Central memory CD8-positive, alpha-beta T cell (primary cell): ENCODE measurements around the gene CEP63.

Experiments used
- ATAC-seq: fragments of 150-1000 bp; cut with Tn5 transposase; replicated peaks from 2 replicates; pipeline ENCODE4 v1.10.0; 2022; ENCODE audit warnings: mild to moderate bottlenecking, moderate FRiP score, moderate number of reproducible peaks; ENCODE audit not compliant: poor library complexity, severe bottlenecking; ENCODE audit errors: extremely low read depth
- DNase-seq, 2 donors: peaks; one replicate each; pipeline ENCODE4 v3.0.0; 2021; ENCODE audit warnings: low spot score in 2 of 2
- H3K27ac Mint-ChIP-seq: one replicate; pipeline ENCODE4 v1.8.0; 2022; ENCODE audit warnings: low read depth, mild to moderate bottlenecking, moderate library complexity, mixed read lengths
- H3K27me3 Mint-ChIP-seq: one replicate; pipeline ENCODE4 v1.8.0; 2022; ENCODE audit warnings: mixed read lengths
- H3K36me3 Mint-ChIP-seq: one replicate; pipeline ENCODE4 v1.8.0; 2022; ENCODE audit warnings: mild to moderate bottlenecking, moderate library complexity, mixed read lengths; ENCODE audit not compliant: insufficient read depth
- H3K4me1 Mint-ChIP-seq: one replicate; pipeline ENCODE4 v1.8.0; 2022; ENCODE audit warnings: mixed read lengths
- H3K4me3 Mint-ChIP-seq: one replicate; pipeline ENCODE4 v1.8.0; 2022; ENCODE audit warnings: mild to moderate bottlenecking, moderate library complexity, mixed read lengths
- H3K9me3 Mint-ChIP-seq: one replicate; pipeline ENCODE4 v1.8.0; 2022; ENCODE audit warnings: mixed read lengths

The CEP63 gene

DNA sequence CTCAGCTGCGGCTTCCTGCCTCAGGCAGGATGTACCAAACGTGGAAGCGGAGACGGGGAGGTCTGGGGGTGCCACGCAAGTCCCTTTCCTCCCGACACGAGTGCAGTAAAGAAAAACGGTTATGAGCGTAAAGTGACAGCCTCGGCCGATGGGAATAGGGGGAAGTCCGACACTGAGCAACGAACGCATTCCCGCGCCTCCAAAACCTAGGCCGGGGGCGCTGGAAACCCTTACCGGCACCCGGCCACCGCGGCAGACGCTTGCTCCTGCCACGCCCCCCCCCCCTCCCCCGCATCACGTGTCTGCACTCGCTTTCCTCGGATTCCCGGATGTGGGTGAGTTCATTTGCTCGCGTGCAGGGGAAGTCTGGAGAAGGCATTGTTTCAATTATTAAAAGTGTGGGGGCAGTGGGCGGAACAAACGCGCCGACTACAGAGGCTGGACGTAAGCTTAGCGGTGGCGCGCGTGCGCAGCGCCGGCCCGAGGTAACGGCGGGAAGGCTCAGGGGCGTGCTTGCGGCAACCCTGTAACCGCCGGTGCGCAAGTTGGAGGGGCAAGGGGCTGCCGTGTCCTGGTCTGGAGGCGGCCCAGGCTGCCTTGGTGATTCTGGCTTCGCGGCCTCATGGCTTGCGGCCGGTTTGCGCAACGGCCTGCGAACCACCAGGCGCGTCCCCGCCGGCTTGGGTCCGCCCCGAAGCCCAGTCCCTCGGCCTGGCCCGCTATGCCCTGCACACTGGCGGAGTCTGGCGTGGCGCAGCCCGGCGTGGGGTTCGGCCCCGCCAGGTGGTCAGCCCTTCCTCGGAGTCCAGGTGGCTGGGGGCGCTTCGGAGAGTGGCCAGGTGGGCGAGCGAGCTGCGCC, at the start of gene CEP63, which contains the start of gene ANAPC13:
Gene CEP63 (plus strand): TSS at position 340 of the 859 bp plus-strand sequence. CDS start 9,264 bp downstream, outside the sequence.
Gene ANAPC13 (minus strand): TSS at position 268 of the 859 bp plus-strand sequence. CDS start 3,081 bp downstream, outside the sequence.
- peak; percentile 84 for ATAC-seq
- no peaks in the 10 kb centered on the region for H3K27me3 Mint-ChIP-seq
- peaks cover 27% of the 10 kb centered on the region for H3K36me3 Mint-ChIP-seq
- peaks cover 44% of the 10 kb centered on the region for H3K4me1 Mint-ChIP-seq
- DNase-seq = peak; percentile 78 to 92
- no peaks in the 10 kb centered on the region for H3K9me3 Mint-ChIP-seq
- H3K27ac Mint-ChIP-seq = peak within 1 kb of the TSS; percentile 98
- H3K4me3 Mint-ChIP-seq = peak within 1 kb of the TSS; percentile 91

DNA sequence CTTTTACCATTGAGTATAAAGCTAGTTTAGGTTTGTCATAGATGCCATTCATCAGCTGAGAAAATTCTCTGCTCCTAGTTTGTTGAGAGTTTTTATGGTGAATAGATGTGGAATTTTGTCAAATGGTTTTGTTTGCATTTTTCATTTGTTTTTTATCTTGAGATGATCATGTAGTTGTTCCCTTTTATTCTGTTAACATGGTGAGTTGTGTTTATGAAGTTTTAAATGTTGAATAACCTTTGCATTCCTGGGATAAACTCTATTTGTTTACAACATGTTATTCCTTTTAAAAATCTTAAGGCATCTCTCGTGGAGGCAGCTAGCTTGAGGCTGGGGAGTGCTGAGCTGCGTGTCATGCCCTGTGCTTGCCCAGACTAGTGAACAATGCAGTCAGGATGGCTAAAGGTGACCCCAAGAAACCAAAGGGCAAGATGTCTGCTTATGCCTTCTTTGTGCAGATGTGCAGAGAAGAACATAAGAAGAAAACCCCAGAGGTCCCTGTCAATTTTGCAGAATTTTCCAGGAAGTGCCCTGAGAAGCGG, 48.6 kb upstream of the CEP63 start:
- no peak overlapping the region for H3K27ac Mint-ChIP-seq
- no peak overlapping the region for H3K4me3 Mint-ChIP-seq
- H3K9me3 Mint-ChIP-seq = no peaks in the 10 kb centered on the region
- DNase-seq (no peak), ATAC-seq (no peak)
- no peaks in the 10 kb centered on the region for H3K36me3 Mint-ChIP-seq
- peaks cover 58% of the 10 kb centered on the region for H3K27me3 Mint-ChIP-seq
- H3K4me1 Mint-ChIP-seq = no peaks in the 10 kb centered on the region

DNA sequence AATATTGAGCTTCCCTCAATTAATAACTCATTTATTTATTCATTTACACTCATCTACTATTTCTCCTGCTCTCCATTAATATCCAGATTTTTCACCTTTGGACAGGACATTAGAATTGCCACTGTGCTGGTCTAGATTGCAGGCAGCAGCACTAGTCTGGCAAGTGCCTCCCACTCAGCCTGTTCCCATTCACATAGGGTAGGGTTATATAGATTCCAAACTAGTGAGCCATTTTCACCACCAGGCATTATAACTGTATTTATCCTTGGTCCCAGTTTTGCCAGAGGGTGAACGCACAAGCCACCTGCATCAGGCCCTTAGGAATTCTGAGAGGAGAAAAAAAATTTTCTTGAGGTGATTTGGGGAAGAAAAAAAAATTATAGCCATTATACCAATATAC, 44.5 kb upstream of the CEP63 start:
- Mint-ChIP-seq H3K4me1 (no peaks in the 10 kb centered on the region), H3K27me3 (peaks cover 64% of the 10 kb centered on the region)

DNA sequence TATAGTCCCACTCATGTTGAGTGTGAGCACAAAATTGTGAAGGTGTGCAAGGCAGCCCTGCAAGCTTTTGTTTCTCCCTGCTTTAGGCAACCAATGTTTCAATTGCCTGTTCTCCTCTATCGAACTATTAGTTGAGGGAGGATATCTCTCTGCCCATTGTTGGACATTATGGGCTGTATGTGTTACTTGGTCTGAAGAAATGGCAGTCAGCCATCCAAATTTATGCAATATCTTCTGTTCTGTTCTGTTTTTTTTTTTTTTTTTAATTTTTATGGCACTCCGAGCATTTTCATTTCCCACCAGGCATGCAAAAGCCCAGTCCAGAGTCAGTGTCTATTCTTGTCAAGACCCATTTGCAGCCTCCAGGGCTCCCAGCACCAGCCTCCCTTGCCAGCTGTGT, 44.0 kb upstream of the CEP63 start:
- no peak for ATAC-seq
- no peak overlapping the region for H3K27ac Mint-ChIP-seq
- peaks cover 67% of the 10 kb centered on the region for H3K27me3 Mint-ChIP-seq
- no peaks in the 10 kb centered on the region for H3K36me3 Mint-ChIP-seq
- peaks cover 16% of the 10 kb centered on the region for H3K9me3 Mint-ChIP-seq
- no peaks in the 10 kb centered on the region for H3K4me1 Mint-ChIP-seq
- DNase-seq = no peak
- H3K4me3 Mint-ChIP-seq = no peak overlapping the region

More for the DNA sequence above, 44.5 kb upstream of the CEP63 start:
- no peak overlapping the region for H3K4me3 Mint-ChIP-seq
- ATAC-seq (no peak), DNase-seq (no peak)
- no peaks in the 10 kb centered on the region for H3K36me3 Mint-ChIP-seq
- H3K9me3 Mint-ChIP-seq = peaks cover 16% of the 10 kb centered on the region
- no peak overlapping the region for H3K27ac Mint-ChIP-seq

DNA sequence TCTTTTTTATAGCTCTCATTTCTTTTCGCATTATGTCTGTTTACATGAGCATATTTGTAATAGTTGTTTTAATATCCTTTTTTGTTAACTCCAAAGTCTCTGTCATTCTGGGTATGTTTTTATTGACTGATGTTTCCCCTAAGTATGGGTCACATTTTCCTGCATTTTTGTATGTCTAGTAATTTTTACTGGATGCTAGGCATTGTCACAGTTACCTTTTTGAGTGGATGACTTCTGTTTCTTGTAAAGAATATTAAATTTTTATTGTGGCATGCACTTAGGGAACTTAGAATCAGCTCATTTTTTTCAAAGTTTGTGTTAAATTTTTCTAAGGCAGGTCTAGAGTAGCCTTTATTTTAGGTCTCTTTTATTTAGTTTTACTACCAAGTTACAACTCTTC, 40.8 kb upstream of the CEP63 start:
- peaks cover 73% of the 10 kb centered on the region for H3K27me3 Mint-ChIP-seq
- DNase-seq (no peak), ATAC-seq (no peak)
- no peak overlapping the region for H3K27ac Mint-ChIP-seq
- no peaks in the 10 kb centered on the region for H3K4me1 Mint-ChIP-seq
- peaks cover 16% of the 10 kb centered on the region for H3K9me3 Mint-ChIP-seq
- H3K36me3 Mint-ChIP-seq = no peaks in the 10 kb centered on the region
- H3K4me3 Mint-ChIP-seq = no peak overlapping the region

DNA sequence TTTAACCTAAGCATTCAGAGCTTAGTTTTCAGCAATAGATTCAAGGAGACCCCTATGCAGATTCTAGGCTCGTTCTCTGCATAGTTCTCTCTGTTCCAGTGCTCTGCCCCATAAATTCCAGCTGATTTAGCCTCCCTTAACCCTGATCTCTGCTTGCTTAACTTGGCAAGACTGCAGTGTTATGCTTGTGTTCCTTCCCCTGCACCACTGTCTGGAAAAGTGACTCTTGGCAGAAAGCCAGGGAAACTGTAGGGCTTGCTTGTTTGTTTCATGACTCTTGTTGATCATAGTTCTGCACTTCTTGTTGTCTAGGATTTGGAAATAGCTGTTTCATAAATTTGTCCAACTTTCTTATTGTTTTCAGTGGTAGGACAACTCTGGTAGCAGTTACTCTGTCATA, 40.2 kb upstream of the CEP63 start:
- DNase-seq (no peak), ATAC-seq (no peak)
- H3K36me3 Mint-ChIP-seq = no peaks in the 10 kb centered on the region
- no peak overlapping the region for H3K4me3 Mint-ChIP-seq
- no peak overlapping the region for H3K27ac Mint-ChIP-seq
- H3K9me3 Mint-ChIP-seq = peaks cover 16% of the 10 kb centered on the region
- peaks cover 68% of the 10 kb centered on the region for H3K27me3 Mint-ChIP-seq
- no peaks in the 10 kb centered on the region for H3K4me1 Mint-ChIP-seq

DNA sequence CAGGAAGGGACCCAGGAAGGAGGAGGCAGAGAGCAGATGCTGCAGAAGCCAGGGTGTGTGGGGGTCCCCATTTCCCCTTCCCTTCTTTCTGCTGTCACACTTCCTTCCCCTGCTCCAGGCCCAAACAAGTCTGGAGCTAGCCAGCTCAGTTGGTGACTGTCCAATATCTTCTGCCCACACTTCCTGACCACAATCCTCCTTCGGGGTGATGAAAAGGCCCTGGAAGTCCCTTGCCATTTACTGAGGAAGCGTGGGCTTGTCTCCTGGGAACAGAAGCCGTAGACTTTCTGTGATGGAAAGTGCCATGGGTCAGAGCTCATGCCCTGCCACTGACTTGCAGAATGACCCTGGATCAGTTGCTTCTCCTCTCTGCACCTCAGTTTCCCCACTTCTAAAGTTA, 39.1 kb upstream of the CEP63 start:
- Mint-ChIP-seq H3K4me1 (no peaks in the 10 kb centered on the region), H3K4me3 (no peak overlapping the region), H3K9me3 (peaks cover 16% of the 10 kb centered on the region), H3K27ac (no peak overlapping the region), H3K27me3 (peaks cover 56% of the 10 kb centered on the region), H3K36me3 (no peaks in the 10 kb centered on the region)
- DNase-seq (no peak), ATAC-seq (no peak)

DNA sequence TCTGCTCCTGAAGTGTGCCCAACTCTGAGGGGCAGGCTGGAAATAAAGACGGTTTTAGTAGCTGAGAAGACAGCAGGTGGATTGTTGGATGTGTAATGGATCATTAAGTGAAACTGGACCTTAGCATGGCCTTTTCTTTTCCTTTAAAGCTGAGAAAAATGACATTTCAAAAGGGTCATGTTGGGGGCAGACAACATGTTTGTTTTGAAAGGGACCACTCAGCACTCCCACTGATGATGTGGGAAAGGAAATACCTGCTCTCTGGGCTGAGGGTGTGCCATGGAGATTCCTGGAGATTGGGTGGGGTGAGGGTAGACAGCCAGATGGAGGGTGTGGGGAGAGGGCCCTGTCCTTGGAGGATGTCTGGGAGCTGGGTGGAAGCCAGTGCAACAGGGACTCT, 38.5 kb upstream of the CEP63 start:
- Mint-ChIP-seq H3K36me3 (no peaks in the 10 kb centered on the region), H3K4me1 (no peaks in the 10 kb centered on the region), H3K4me3 (no peak overlapping the region), H3K9me3 (peaks cover 16% of the 10 kb centered on the region), H3K27ac (no peak overlapping the region), H3K27me3 (peaks cover 50% of the 10 kb centered on the region)
- ATAC-seq (no peak), DNase-seq (no peak)

DNA sequence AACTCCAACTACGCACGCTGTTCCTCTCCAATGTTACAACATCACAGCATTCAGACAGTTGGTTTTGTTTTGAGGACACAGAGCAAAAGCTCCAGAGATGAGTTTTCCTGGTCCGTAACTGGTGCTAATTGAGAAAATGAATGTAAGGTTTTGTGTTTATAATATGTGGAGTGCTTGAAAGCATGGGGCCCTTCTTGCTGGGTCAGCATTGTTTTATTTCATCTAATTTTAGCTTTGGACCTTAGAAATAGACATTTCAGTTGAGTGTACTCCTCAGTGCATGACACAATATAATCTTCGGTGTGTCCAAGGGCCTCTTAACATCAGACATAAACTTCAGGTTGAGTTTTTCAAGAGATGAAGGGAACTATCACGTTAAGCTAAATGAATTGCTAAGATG, 37.2 kb upstream of the CEP63 start:
- Mint-ChIP-seq H3K4me1 (no peaks in the 10 kb centered on the region), H3K27ac (no peak overlapping the region), H3K36me3 (peaks cover 1% of the 10 kb centered on the region), H3K4me3 (no peak overlapping the region), H3K27me3 (peaks cover 47% of the 10 kb centered on the region), H3K9me3 (peaks cover 16% of the 10 kb centered on the region)
- DNase-seq = no peak
- no peak for ATAC-seq

DNA sequence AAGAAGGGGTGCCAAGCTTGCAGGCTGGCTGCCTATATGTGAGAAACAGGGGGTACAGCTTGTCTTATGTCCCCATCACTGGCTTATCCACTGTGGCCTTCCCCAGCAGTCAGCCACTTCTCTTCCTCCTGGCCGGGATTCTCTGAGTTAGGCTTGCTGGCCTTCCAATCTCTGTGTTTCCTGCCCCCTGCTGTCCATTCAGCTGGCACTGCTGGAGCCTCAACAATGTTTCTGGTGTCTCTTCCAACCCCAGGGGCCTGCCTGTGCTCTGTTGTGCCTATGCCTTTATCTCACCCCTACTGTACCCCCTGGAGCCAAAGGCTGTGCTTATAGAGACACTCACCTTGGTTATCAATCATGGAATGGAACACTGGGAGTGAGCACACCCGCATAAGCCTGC, 36.6 kb upstream of the CEP63 start:
- ATAC-seq = no peak
- peaks cover 16% of the 10 kb centered on the region for H3K9me3 Mint-ChIP-seq
- peaks cover 2% of the 10 kb centered on the region for H3K36me3 Mint-ChIP-seq
- H3K4me3 Mint-ChIP-seq = no peak overlapping the region
- peaks cover 45% of the 10 kb centered on the region for H3K27me3 Mint-ChIP-seq
- H3K27ac Mint-ChIP-seq = no peak overlapping the region
- no peaks in the 10 kb centered on the region for H3K4me1 Mint-ChIP-seq
- DNase-seq = no peak

DNA sequence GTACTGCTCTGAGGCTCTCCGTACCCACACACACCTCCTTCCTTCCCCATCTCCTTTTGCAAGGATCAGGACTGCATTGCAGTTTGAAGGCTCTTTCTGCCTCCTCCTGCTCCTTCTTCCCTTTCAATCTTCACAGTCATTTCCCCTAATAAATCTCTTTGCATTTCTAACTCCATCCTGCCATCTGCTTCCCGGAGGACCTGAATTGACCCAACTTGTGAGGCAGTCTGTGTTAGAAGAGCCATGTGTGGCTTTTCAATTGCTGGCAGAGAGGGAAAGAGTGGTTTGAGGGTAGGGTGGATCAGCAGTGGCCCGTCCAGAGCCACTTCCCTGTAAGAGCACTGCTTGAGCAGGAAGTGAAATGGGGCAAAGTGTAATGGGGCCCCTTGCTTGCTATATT, 35.9 kb upstream of the CEP63 start:
- peaks cover 38% of the 10 kb centered on the region for H3K27me3 Mint-ChIP-seq
- no peak for DNase-seq
- no peaks in the 10 kb centered on the region for H3K4me1 Mint-ChIP-seq
- H3K36me3 Mint-ChIP-seq = peaks cover 2% of the 10 kb centered on the region
- no peak overlapping the region for H3K27ac Mint-ChIP-seq
- H3K9me3 Mint-ChIP-seq = peaks cover 10% of the 10 kb centered on the region
- ATAC-seq = no peak
- no peak overlapping the region for H3K4me3 Mint-ChIP-seq

DNA sequence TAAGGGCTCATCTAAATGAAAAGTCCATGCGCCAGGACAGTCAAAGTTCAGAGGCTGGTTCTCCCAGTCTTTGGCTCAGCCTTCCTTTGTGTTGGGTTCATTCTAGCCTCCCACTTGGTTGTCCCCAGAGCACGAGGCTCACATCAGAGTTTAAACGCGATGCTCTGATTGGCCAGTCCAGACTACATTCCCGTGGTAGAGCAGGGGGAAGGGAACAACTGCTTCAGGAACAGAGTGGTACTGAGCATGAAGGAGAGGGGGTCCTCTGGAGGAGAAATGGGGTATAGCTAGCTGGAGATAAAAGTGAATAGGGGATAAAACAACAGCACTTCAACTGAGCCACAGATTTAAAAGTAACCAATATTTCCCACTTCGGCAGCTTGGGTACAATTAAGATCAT, 32.2 kb upstream of the CEP63 start:
- Mint-ChIP-seq H3K9me3 (no peaks in the 10 kb centered on the region), H3K4me1 (no peaks in the 10 kb centered on the region), H3K27me3 (peaks cover 31% of the 10 kb centered on the region), H3K36me3 (peaks cover 2% of the 10 kb centered on the region), H3K27ac (no peak overlapping the region), H3K4me3 (no peak overlapping the region)
- DNase-seq (no peak), ATAC-seq (no peak)
